GM12878 (cell line): ENCODE data around the gene ARAP3. TPM values are rescaled to one million over a fixed set of nuclear protein-coding genes. Genes with fewer than 3 reads are reported as not detected.

Experiments used
- ATAC-seq: fragments of 200-7000 bp; cut with Tn5 transposase; 3 replicates; pipeline ENCODE4 v1.9.1; 2020; ENCODE audit warnings: mild to moderate bottlenecking, moderate library complexity
- BruUV-seq: library from RNA; stranded (reverse); fragments of 400-500 nt; replicated peaks from 2 replicates; lab custom pipeline; 2021; lab: Mats Ljungman, UMichigan
- CTCF ChIA-PET: fragments of 300-600 bp; sonication (Branson Sonifier 250); formaldehyde crosslinking; extraction: SDS; loops from one replicate; lab custom pipeline; 2021; ENCODE audit warnings: inconsistent platforms; lab: Yijun Ruan, JAX
- POLR2A ChIA-PET: fragments of 350-600 bp; formaldehyde crosslinking; extraction: SDS; loops from one replicate; lab custom pipeline; 2021; ENCODE audit warnings: inconsistent platforms; lab: Charles Lee
- RAD21 ChIA-PET: fragments of 300-600 bp; sonication (Branson Sonifier 250); formaldehyde crosslinking; loops from one replicate; lab custom pipeline; 2023; ENCODE audit warnings: antibody characterized with exemption; ENCODE audit not compliant: unreplicated experiment; lab: Charles Lee
- SMC1A ChIA-PET: fragments of 300-600 bp; sonication (Branson Sonifier 250); formaldehyde crosslinking; loops from one replicate; lab custom pipeline; 2023; ENCODE audit not compliant: unreplicated experiment, uncharacterized antibody; lab: Charles Lee
- DNase-seq: peaks from one replicate; pipeline ENCODE4 v3.0.0-alpha.2; 2011; ENCODE audit warnings: low read depth, low spot score
- FAIRE-seq: peaks from 3 replicates; lab custom pipeline; 2011; peaks lifted over from hg19 to GRCh38; lab: Jason Lieb, UNC
- H2AFZ ChIP-seq: 2 replicates; pipeline ENCODE4 v1.6.0; 2011; ENCODE audit warnings: low read depth, low read length, control low read depth; ENCODE audit not compliant: control insufficient read depth
- H3K27ac ChIP-seq: 2 replicates; pipeline ENCODE4 v1.5.1; 2011; ENCODE audit warnings: control low read depth; ENCODE audit not compliant: control insufficient read depth, insufficient read depth
- H3K27me3 ChIP-seq, 2 experiments: replicated peaks in 1 of 2; 2 replicates each; pipeline versions ENCODE4 v1.6.0 to v1.6.1; 2011; ENCODE audit warnings: low read length in 1 of 2; ENCODE audit not compliant: control insufficient read depth in 2 of 2, insufficient read depth in 2 of 2
- H3K36me3 ChIP-seq, 2 experiments: 2 replicates each; pipeline ENCODE4 v1.5.1; 2011; ENCODE audit warnings: low read length in 1 of 2; ENCODE audit not compliant: control insufficient read depth in 2 of 2, insufficient read depth in 2 of 2
- H3K4me1 ChIP-seq: 2 replicates; pipeline ENCODE4 v1.6.1; 2011; ENCODE audit warnings: mild to moderate bottlenecking, low read length, moderate library complexity, mixed read lengths; ENCODE audit not compliant: control insufficient read depth, insufficient read depth
- H3K4me2 ChIP-seq: 2 replicates; pipeline ENCODE4 v1.6.0; 2011; ENCODE audit warnings: control low read depth; ENCODE audit not compliant: control insufficient read depth, insufficient read depth
- H3K4me3 ChIP-seq: fragments of 200-600 bp; sonication (generic); 2 replicates; pipeline ENCODE4 v1.5.1; 2016
- H3K79me2 ChIP-seq: 2 replicates; pipeline ENCODE4 v1.6.0; 2011; ENCODE audit warnings: low read length; ENCODE audit not compliant: control insufficient read depth, insufficient read depth
- H3K9ac ChIP-seq: 2 replicates; pipeline ENCODE4 v1.8.0; 2011; ENCODE audit warnings: low read length, control low read depth, mixed read lengths; ENCODE audit not compliant: control insufficient read depth, insufficient read depth
- H3K9me3 ChIP-seq: replicated peaks from 3 replicates; pipeline ENCODE4 v1.5.1; 2011; ENCODE audit warnings: mild to moderate bottlenecking, low read length; ENCODE audit not compliant: control insufficient read depth, insufficient read depth
- H4K20me1 ChIP-seq: 2 replicates; pipeline ENCODE4 v1.6.0; 2011; ENCODE audit not compliant: control insufficient read depth, insufficient read depth
- ATF3 ChIP-seq: IDR thresholded peaks from 2 replicates; pipeline ENCODE4 v1.6.1; 2011; ENCODE audit warnings: low read depth, mild to moderate bottlenecking, low read length, moderate library complexity, borderline replicate concordance; ENCODE audit errors: extremely low read depth
- E2F4 ChIP-seq: IDR thresholded peaks from 2 replicates; pipeline ENCODE4 v1.6.1; 2012; ENCODE audit warnings: low read depth, low read length, improper control_type of control experiment
- ESRRA ChIP-seq: IDR thresholded peaks from 2 replicates; pipeline ENCODE4 v1.6.1; 2012; ENCODE audit warnings: mild to moderate bottlenecking, low read length, improper control_type of control experiment
- NFIC ChIP-seq: IDR thresholded peaks from 2 replicates; pipeline ENCODE4 v1.6.1; 2012; ENCODE audit warnings: low read depth, mild to moderate bottlenecking, inconsistent platforms, low read length, moderate library complexity
- RAD51 ChIP-seq: fragments of 450-650 bp; IDR thresholded peaks from 2 replicates; pipeline ENCODE4 v1.6.1; 2016; ENCODE audit warnings: moderate library complexity, mild to moderate bottlenecking, inconsistent platforms
- RELB ChIP-seq: fragments of 450-650 bp; IDR thresholded peaks from 2 replicates; pipeline ENCODE4 v1.6.1; 2017; ENCODE audit warnings: low read depth, mild to moderate bottlenecking, moderate library complexity
- RUNX3 ChIP-seq: IDR thresholded peaks from 2 replicates; pipeline ENCODE4 v1.6.1; 2012; ENCODE audit warnings: low read length, inconsistent platforms
- SREBF1 ChIP-seq: IDR thresholded peaks from 2 replicates; pipeline ENCODE4 v1.6.1; 2012; ENCODE audit warnings: mild to moderate bottlenecking, low read length
- WGBS: methylation state at CpG from one replicate; pipeline ENCODE4 v1.1.6; 2016; ENCODE audit warnings: low lambda C conversion rate; ENCODE audit not compliant: insufficient replicate concordance, insufficient coverage; ENCODE audit errors: missing lambda C conversion rate; 5-methylcytosine and 5-hydroxymethylcytosine counted together
- in situ Hi-C: fragments of 300-500 bp; cut with MboI; formaldehyde crosslinking; loops from 9 replicates; pipeline ENCODE4 v1.14.3; 2018; ENCODE audit warnings: mixed read lengths
- intact Hi-C: fragments of 100-400 bp; cut with micrococcal nuclease; formaldehyde crosslinking; loops from one replicate; pipeline ENCODE4 v1.14.2; 2022; ENCODE audit not compliant: unreplicated experiment
- polyA plus RNA-seq, 11 experiments: library from polyadenylated mRNA; depleted of rRNA in 4 of 11; unstranded in 6 of 11; stranded (reverse) in 5 of 11; fragments of >200 nt; fragmentation: Nextera tagmentation in 4 of 11; fragmentation: Illumina TruSeq in 1 of 11; extraction: Ambion mirVana in 4 of 11; extraction: Trizol in 1 of 11; gene quantifications; 1 replicate in 1 of 11; 2 replicates in 10 of 11; pipeline versions ENCODE4 v1.2.1 to v1.2.3, GENCODE V29; 2011 to 2016; ENCODE audit warnings: inconsistent platforms in 2 of 11, missing spikeins in 2 of 11, low read depth in 1 of 11
- total RNA-seq, 4 experiments: library from RNA; depleted of rRNA in 3 of 4; stranded (reverse); fragments of >200 nt in 3 of 4; fragmentation: Illumina TruSeq in 1 of 4; extraction: Trizol in 1 of 4; gene quantifications; 2 replicates each; pipeline versions ENCODE4 v1.2.1 to v1.2.3, GENCODE V29; 2013 to 2021

The ARAP3 gene
- total and polyA plus RNA-seq, 10 of the 15 experiments (the other 5 are each of a cell fraction or from before 2014, with no cell fraction given): 0.01 to 0.08 TPM; not detected in 8

- Histone ChIP-seq H3K79me2 (no peaks in the 10 kb centered on the region), H4K20me1 (no peaks in the 10 kb centered on the region), H3K4me3 (no peak overlapping the region), H3K4me2 (no peak overlapping the region), H3K9me3 (no peaks in the 10 kb centered on the region), H3K9ac (no peak overlapping the region), H3K27ac (no peak overlapping the region), H3K4me1 (peaks cover 12% of the 10 kb centered on the region), H3K27me3 (peaks cover 3 to 10% of the 10 kb centered on the region in 2 experiments; a peak in 3 of 4 replicates), H2AFZ (no peak overlapping the region), H3K36me3 (no peaks in the 10 kb centered on the region)
- in situ Hi-C loops (no loop called here), intact Hi-C loops (no loop called here)
- TF ChIP-seq RAD51 (no peak), NFIC (no peak), ESRRA (no peak), RELB (no peak), ATF3 (no peak), E2F4 (no peak), RUNX3 (no peak), SREBF1 (no peak)
- CTCF ChIA-PET: no interaction called here
- DNase-seq (no peak), FAIRE-seq (no peak), ATAC-seq (no peak)
- BruUV-seq: no TSS peak
- WGBS: 0% methylated on average over 3 of the region's 3 CpGs
- RAD21 ChIA-PET: no interaction called here
- POLR2A ChIA-PET: no interaction called here
- SMC1A ChIA-PET: interaction anchor here (1.4 kb wide), 1 partner anchor 12 kb away, joined by 4 read pairs; no protein-coding TSS in a partner anchor
Observed at GRCh38 chr5:141706121-141706520, 24.1 kb upstream of the ARAP3 start.
